ENCODE measurements around the gene PRPF40B.

PRPF40B gene

DNA sequence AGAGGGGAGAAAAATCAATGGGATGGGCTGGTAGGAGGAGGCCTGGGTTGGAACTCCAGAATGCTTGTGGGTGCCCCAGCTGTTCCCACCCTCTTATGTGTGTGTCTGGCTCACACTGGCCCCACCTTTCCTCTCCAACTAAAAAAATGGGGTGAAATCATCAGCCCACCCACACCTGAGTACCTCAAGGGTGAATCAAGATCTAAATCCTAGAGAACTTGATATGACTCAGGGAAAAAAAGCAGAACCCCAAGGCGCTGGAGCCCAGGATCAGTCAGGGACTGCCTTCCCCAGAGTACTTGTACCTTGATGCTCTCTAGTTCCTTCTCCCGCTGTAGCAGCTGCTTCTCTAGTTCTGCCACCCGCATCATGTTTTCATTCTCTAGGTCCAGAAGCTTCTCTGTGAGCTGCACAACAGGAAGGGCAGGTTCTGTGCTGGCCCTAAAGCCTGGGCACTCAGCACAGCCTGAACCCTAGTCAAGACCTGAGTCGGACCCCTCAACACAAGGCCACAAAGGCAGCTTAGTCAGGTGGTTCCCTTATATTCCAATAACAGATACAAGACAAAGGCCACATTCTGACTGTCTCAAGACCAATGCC, 29.7 kb downstream of the PRPF40B start:
- no peak for FAIRE-seq
- DNase-seq (ENCODE audit: extremely low spot score, insufficient read length, low read depth), result no peak

DNA sequence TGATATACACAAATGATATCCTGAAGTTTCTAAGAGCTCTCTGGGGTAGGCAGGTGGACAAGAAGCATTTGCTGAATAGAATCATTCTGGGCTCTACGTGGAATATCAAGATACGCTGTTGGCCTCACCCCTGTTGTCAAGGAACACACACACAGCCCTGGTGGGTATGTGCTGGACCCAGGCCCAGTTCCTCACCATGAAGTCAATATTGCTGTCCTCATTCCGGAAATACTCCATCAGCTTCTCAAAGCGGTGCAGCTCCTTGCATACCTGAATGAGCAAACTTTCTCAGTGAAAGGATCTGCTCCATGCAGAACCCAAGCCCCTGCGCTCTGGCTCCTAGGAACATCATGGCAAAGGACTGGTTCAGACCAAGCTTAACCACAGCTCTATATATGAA, 31.4 kb downstream of the PRPF40B start:
- FAIRE-seq, result no peak

DNA sequence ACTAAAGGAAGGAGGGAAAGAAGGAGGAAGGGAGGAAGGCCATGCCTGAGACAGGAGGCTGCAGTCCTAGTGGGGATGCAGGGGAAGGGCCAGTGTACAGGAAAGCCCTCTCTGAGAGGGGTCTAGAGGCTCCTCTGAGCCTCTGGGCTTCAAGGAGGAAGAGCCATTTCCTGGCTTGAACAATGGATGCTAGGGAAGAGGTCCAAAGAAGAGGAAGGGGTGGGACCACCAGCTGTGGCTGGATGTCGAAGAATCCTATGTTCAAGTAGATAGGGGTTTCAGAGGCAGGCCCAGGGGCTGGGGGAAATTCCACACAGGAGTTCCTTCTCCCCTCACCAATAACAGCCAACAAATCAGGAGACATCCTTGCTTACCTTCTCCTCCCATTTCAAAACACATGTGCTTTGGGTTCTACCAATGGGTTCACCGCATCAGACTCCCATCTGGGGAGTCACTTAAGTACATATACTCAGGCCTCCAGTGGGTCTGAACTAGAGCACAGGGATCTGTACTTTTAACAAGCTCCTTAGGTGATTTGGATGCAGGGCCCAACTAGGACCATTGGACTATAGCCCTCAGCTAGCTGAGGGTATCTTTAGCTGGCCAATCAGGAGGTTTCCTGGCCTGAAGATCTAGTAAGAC, 32.4 kb downstream of the PRPF40B start:
- FAIRE-seq, result no peak

More for the DNA sequence above, 31.4 kb downstream of the PRPF40B start:
- no peak for DNase-seq (ENCODE audit: extremely low spot score, insufficient read length, low read depth)

DNA sequence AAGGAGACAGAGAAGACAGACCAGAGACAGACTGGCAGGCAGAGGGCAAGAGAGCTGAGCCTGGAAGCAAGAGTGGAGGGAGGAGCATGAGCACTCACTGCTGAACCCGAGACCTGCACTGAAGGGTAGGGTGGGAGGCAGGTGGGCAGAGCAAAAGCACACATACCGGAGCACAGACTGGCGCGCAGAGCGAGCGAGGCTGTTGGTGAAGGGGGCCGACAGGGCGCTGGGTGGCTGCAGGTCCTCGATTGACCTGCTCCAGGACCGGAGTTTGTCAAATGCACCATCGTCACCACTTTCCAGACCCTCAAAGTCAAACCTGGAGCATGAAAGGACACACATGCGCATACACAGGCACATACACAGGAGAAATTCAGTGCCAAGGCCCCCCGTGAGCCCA, 34.9 kb downstream of the PRPF40B start:
- FAIRE-seq (no peak), DNase-seq (ENCODE audit: extremely low spot score, insufficient read length, low read depth) (no peak)

More for the DNA sequence above, 32.4 kb downstream of the PRPF40B start:
- DNase-seq (ENCODE audit: extremely low spot score, insufficient read length, low read depth), result no peak

DNA sequence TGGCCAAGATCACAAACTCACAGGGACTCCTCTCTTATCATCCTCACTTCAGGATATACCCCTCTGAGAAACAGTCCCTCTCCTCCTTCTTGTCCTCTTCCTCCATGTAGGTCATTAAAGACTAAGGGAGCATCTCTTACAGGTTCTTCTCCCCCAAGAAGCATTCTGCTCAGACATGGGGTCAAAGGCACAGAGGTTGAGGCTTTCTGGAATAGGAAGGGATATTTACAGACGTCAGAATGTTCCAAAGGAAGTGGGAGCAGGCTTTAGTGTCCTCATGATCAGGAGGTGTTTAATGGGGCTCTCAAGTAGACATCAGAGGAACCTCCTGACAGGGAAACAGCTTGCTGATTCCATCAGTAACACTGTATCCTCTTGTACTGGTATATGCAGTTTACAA, 36.4 kb downstream of the PRPF40B start:
- DNase-seq (ENCODE audit: extremely low spot score, insufficient read length, low read depth) (no peak), FAIRE-seq (no peak)

DNA sequence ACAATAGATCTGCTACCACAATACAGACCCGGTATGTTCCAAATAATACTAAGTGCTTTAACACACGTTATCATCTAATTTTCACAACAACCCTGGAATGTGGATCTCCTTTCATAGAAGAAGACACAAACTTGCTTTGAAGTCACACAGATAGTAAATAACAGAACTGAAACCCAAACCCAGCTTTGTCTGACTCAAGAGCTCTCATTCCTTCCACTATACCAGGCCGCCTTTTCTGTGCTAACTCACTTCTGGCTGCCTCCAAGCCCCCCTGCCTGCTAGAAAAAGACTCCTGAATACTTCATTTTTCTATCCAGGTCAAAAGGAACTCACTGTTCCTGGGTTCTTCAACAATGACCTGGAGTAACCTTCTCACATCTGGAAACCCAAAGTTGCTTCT, 37.8 kb downstream of the PRPF40B start:
- peak; percentile 58 for FAIRE-seq
- no peak for DNase-seq (ENCODE audit: extremely low spot score, insufficient read length, low read depth)

DNA sequence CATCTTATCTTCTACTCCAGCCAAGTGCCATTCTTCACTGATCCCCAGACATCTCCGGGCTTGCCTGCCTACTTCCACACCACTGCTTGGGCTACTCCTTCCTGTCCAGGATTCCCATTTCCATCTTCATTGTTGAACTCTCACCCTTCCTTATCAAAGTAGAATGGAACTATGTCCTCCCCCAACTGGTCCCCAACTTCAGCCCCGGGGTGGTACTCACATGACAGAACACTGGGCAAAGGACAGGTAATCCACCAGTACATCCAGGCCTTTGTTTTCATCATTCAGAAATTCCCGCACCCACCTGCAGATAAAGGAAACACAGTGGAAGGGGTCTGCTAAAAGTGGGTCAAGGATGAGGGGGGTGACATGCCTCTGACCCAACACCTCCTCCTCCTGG, 38.4 kb downstream of the PRPF40B start:
- no peak for FAIRE-seq
- no peak for DNase-seq (ENCODE audit: extremely low spot score, insufficient read length, low read depth)

DNA sequence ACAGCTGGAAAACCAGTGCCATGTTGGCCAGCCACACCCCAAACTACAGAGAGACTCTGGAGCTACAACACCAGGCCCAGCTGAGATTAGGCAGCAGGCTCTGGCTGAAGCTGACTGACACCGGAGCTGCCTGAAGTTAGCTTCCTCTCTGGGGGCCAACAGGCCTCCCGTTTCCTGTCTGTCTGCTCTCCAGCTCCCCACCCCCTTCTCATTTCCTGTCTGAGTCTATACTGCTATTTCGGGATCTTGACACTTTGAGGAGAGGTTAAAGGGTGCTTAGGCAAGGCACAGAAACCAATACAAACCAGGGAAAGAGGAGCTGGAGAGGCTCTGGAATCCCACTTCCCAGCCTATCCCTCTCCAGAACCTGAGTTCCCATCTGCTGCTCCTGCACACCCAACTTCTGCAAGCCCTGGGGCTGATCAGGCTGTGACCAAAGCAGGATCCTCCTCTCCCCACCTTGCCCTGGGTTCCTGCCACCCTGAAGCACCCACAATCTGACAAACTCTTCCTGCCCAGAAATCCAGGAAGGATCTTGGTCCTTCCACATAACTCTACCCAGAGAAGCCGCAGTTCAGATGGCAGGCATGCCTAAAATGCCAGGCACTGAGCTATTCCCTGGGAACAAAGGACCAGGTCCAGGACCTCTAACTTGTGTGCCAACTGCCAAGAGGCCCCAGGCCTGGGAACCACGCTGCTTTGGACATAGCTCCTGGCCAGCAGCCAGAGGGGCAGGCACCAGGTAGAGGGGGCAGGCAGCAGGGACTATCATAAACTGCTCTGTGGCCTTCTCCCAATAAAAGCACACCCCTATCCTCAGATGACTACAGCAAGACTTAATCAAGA, 39.9 kb downstream of the PRPF40B start:
- DNase-seq (ENCODE audit: extremely low spot score, insufficient read length, low read depth), result peak; percentile 73
- FAIRE-seq, result peak; percentile 97

DNA sequence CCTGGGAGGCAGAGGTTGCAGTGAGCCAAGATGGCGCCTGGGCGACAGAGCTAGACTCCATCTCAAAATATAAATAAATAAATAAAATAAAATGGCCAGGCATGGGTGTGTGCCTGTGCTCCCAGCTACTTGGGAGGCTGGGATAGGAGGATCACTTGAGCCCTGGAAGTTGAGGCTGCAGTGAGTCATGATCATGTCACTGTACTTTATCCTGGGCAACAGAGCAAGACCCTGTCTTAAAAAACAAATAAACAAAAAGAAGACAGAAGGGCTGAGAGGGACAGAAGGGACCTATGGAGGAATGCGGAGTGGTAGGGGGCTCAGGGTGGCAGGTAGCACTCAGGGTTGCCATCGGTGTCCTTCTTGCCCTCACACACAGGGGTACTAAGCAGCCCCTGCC, 40.8 kb downstream of the PRPF40B start:
- DNase-seq (ENCODE audit: extremely low spot score, insufficient read length, low read depth) (no peak), FAIRE-seq (no peak)

DNA sequence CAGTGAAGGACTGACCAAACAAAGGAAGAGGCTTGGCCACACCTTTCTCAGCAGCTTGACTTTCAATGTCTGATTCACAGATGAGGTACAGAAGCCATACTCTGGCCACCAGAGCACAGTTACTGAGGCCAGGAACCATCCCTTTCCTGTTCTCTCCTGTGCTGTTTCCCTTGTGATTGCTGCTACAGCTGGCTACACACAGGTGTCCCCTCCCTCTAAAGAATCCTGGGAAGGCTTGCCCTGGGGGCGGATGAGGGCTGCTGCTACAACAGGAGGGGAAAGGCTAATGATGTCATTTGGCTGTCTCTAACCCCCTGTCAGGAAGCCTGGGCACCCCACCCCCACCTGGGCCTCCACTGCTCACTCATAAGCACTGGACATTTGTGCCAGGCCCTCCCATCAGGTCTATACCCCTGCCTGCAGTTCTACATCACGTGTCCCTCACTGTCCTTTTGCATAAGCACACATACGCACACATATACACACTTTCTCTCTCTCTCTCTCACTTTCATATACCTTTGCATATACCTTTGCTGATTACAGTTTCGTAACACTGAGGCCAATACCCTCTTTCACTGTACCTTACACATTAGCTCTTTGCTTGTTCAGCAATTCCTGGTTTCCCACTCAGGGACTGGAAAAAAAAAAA, 41.4 kb downstream of the PRPF40B start:
- FAIRE-seq, result peak; percentile 81

DNA sequence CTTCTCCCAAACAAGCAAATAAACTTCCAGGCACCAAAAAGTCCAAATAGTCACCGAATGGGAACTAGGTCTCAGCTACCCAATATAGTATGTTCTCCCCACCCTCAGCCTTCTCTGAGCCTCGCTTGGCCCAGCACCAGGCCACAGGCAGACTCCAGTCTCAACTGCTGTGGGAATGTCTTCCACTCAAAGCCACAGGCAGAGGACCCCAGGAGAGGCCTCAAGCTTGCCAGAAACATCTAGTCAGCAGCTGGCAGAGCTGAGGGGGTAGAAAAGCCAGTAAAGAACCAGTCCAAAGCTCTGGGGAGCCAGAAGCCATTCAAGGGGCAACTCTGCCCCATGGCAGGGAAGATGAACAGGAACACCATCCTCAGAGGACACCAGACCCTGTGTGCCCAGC, 42.0 kb downstream of the PRPF40B start:
- FAIRE-seq (no peak), DNase-seq (ENCODE audit: extremely low spot score, insufficient read length, low read depth) (no peak)

More for the DNA sequence above, 41.4 kb downstream of the PRPF40B start:
- no peak for DNase-seq (ENCODE audit: extremely low spot score, insufficient read length, low read depth)

DNA sequence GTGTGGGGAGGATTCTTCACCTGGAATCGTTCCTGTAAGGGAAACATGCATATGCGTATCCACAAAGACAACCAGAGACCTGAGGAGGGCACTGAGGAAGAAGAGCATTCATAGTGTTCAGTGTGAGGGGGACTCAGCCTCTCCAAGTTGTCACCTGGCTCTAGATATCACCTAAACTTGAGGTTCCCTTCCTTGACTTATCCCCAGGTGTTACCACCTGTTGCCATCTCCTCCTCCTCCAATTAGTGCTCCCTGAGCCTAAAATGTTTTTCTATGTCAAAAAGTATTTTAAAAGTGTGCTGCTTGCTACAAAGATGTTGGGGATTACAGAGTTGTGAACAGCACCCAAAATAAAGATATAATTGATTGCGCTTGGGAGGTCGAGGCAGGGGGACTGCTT, 42.8 kb downstream of the PRPF40B start:
- no peak for FAIRE-seq

DNA sequence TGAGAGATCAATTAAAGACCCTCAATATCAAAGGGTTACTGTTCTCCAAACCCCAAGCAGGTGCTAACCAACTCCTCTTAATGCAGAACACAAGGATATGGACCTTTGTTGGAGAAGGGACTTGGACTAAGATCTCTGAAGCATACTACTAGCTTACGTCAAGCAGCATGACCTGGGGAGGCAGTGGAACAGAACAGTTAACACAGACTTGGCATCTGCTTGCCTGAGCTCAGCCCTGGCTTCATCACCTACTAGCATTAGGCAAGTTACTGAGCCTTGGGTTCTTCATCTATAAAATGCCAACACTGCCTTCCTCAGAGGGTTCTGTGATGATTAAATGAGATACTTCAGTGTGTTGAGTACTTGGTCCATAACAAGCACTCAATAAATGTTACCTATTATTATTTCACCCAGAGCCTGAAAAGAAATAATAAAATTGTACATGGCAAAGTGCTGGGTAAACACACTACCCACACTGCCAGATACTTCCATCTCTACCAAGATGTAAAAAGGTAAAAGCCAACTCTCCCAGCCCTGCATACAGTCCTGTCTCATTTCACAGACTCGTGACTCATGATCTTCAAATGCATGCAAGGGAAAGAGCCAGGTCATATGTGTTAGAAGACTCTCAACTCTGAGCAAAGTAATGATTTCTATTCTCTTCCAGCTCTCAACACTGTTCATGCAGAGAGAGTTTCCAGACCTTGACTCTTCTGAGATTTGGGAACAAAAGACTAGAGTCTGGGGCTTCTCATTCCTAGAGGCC, 44.1 kb downstream of the PRPF40B start:
- FAIRE-seq (no peak), DNase-seq (ENCODE audit: extremely low spot score, insufficient read length, low read depth) (no peak)

More for the DNA sequence above, 42.8 kb downstream of the PRPF40B start:
- no peak for DNase-seq (ENCODE audit: extremely low spot score, insufficient read length, low read depth)

DNA sequence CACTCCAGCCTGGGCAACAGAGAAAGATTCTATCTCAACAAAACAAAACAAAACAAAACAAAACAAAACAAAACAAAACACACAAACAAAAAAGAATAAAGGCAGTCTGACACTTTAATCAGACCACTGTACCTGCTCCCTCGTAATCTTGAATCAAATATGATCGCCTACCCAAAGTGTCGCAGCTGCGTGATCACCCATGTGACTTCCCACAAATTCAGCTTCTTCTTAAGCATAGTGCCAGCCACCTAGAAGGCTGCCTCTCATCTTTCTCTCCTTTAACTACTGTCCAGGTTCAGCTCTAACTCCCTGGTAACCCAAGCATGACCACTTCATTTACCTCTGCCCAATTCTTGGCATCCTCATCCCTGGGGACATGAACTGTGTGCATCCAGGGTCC, 46.4 kb downstream of the PRPF40B start:
- FAIRE-seq, result no peak

DNA sequence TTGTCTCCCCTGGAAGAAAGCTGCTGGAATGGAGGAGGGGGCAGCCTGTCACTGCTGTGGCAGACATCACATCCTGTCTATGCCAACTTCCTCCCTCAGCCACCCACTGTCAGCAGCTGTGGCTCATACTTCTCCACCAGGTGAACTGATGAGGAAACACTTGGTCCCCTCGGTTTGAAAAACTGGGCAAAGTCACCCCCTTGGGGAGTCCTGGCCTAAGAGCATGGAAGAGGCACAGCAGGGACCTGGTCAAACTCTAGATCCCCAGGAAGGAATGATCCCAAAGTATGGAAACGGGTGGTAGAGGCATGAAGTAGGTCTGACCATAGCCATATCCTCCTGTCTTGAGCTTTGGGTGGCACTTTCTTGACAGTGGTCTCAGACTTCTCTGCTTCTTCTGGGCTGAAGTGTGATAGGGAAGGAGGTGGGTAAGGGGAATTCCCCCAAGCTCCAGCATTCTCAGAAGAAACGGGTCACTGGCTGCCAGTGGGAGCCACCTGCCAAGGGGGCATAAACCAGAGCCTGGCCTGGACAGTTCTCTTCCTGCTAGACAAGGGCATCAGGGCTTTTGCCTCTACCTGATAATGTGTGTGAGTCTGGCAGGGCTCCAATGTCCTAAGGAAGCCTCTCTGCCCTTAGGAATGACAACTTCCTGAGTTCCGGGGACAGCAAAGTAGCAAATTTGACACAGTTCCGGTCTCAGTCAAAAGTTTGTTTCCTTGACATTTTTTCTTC, 47.8 kb downstream of the PRPF40B start:
- FAIRE-seq, result peak; percentile 54
- no peak for DNase-seq (ENCODE audit: extremely low spot score, insufficient read length, low read depth)

More for the DNA sequence above, 46.4 kb downstream of the PRPF40B start:
- no peak for DNase-seq (ENCODE audit: extremely low spot score, insufficient read length, low read depth)

DNA sequence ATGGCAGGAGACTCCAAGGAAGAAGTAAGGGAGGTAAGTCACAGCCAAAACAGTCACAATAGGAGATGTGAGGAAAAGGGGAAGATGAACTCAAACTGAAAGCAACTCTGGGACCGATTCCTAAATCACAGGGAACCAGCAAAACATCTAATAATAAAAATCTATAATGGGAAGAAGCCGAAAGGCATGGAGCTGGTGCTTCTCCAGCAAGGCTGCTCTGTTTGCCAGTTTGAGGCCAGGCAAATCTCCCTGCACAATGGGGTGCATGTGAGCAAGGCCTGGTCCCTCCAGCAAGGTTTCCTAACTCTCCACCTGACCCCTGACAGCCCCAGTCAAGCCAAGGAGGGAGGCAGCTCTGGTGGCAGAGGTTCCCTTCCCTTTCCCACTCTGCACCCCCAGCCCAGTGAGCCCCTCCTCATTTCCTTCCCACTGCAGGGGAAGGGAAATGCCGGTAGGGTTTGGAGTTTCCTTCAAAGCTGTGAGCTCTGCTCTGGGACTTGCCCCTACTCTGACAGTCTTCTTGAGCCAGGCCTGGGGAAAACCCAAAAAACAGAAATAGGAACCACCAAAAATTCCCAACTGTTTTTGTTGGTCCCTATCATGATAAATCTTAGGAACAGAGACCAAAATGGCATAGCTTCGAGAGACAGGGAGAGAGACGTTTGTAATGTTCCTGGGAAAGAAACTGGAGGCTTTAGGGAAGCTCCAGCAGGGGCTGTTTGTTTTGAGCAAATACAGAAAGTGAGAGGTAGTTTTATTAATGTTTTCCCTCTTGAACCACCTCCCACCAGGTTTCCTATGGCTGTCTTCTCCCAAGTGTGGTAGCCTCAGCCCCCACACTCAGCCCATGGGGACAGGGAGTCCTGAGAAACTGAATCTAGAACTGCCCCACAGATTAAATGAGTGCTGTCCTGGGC, 49.2 kb downstream of the PRPF40B start:
- FAIRE-seq (peak; percentile 39), DNase-seq (ENCODE audit: extremely low spot score, insufficient read length, low read depth) (no peak)

DNA sequence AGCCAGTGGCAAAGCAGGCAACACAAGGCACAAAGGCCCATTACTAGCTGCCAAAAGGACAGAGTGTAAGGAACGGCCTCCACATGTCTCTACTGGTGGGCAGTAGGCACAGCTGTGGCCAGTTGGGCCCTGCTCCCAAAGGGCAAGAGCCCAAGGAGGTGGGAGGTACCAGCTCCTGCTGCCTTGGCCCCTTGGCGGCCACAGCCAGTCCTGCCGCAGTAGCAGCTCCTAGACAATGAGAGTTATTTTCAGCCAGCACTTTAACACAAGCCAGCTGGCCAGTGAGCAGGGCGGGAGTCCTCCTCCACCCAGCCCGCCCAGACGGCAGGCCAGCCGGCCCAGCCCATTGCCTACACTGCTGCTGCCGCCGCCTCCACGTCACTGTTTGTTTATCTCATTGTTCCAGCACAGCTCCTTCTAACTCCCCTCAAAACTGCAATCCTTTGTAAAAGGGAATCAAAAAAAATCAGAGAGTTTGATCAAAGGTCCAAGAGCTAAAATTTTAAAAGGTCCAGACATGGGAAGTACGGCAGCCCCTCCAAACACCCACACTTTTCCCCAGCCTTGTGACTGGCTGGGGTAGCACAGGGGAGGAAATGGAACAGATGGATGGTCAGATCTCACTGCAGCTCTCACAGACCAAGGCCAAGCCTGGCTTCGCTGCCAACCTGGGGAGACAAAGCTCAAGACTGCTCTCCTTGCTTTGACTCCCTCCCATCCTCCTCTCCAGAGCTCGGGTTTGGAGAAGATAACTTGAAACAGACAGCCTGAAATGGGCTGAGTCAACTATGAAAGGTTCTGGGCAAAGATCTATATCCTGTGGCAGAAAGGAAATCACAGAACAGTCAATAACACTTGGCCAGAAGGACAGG, 50.3 kb downstream of the PRPF40B start:
- DNase-seq (ENCODE audit: extremely low spot score, insufficient read length, low read depth), result no peak
- no peak for FAIRE-seq
